CD4-positive, alpha-beta memory T cell (primary cell): Measurements from ENCODE around the gene FAM186B. TPM values are rescaled to one million over a fixed set of nuclear protein-coding genes. Genes with fewer than 3 reads are reported as not detected.

ENCODE experiments used
- CTCF ChIA-PET: fragments of 350-600 bp; sonication (Branson Sonifier 250); formaldehyde crosslinking; loops from one replicate; lab custom pipeline; 2021; ENCODE audit warnings: inconsistent platforms; ENCODE audit not compliant: partially characterized antibody; lab: Charles Lee
- POLR2A ChIA-PET: fragments of 350-600 bp; sonication (Branson Sonifier 250); formaldehyde crosslinking; loops from one replicate; lab custom pipeline; 2021; ENCODE audit not compliant: partially characterized antibody; lab: Charles Lee
- DNase-seq, 5 donors: peaks; one replicate each; pipeline versions ENCODE4 v3.0.0 to v3.0.0-alpha.2; 2020 to 2022; ENCODE audit warnings: mixed read lengths in 1 of 5
- H3K27ac ChIP-seq: one replicate; pipeline ENCODE4 v1.7.0; 2013; ENCODE audit warnings: low read depth, low read length
- H3K27me3 ChIP-seq: 2 replicates; pipeline ENCODE4 v1.7.0; 2013; ENCODE audit warnings: mild to moderate bottlenecking, low read length, moderate library complexity; ENCODE audit not compliant: insufficient read depth
- H3K36me3 ChIP-seq: 2 replicates; pipeline ENCODE4 v1.7.0; 2013; ENCODE audit warnings: mild to moderate bottlenecking, low read length, moderate library complexity; ENCODE audit not compliant: insufficient read depth
- H3K4me1 ChIP-seq: 2 replicates; pipeline ENCODE4 v1.7.0; 2013; ENCODE audit warnings: mild to moderate bottlenecking, low read length, moderate library complexity; ENCODE audit not compliant: insufficient read depth
- H3K4me3 ChIP-seq, 2 donors: one replicate each; pipeline ENCODE4 v1.7.0; 2013; ENCODE audit warnings: low read length in 2 of 2, mild to moderate bottlenecking in 1 of 2
- H3K9me3 ChIP-seq, 2 donors: one replicate each; pipeline ENCODE4 v1.7.0; 2013; ENCODE audit warnings: low read length in 2 of 2, control low read depth in 1 of 2; ENCODE audit not compliant: control insufficient read depth in 1 of 2
- H3K27ac Mint-ChIP-seq, 7 donors: one replicate each; pipeline ENCODE4 v1.8.0; 2020 to 2021; ENCODE audit warnings: mixed read lengths in 7 of 7, mild to moderate bottlenecking in 6 of 7, inconsistent platforms in 3 of 7, moderate library complexity in 3 of 7
- H3K27me3 Mint-ChIP-seq, 2 donors: one replicate each; pipeline ENCODE4 v1.8.0; 2020 to 2021; ENCODE audit warnings: mixed read lengths in 2 of 2
- H3K36me3 Mint-ChIP-seq, 2 donors: one replicate each; pipeline ENCODE4 v1.8.0; 2020 to 2021; ENCODE audit warnings: mixed read lengths in 2 of 2, inconsistent platforms in 1 of 2, mild to moderate bottlenecking in 1 of 2
- H3K4me1 Mint-ChIP-seq, 4 donors: one replicate each; pipeline ENCODE4 v1.8.0; 2020 to 2021; ENCODE audit warnings: mixed read lengths in 4 of 4, mild to moderate bottlenecking in 1 of 4
- H3K4me3 Mint-ChIP-seq, 8 donors: one replicate each; pipeline ENCODE4 v1.8.0; 2020 to 2021; ENCODE audit warnings: mixed read lengths in 8 of 8, mild to moderate bottlenecking in 7 of 8, moderate library complexity in 6 of 8, inconsistent platforms in 3 of 8
- H3K9me3 Mint-ChIP-seq, 8 donors: one replicate each; pipeline ENCODE4 v1.8.0; 2020 to 2021; ENCODE audit warnings: mixed read lengths in 8 of 8, mild to moderate bottlenecking in 5 of 8, inconsistent platforms in 3 of 8, moderate library complexity in 1 of 8
- intact Hi-C: fragments of 100-400 bp; cut with micrococcal nuclease; formaldehyde crosslinking; loops from one replicate; pipeline ENCODE4 v1.15.1; 2023
- polyA plus RNA-seq, 2 donors: library from polyadenylated mRNA; unstranded; fragments of 300-500 nt; fragmentation: Illumina TruSeq; gene quantifications; one replicate each; pipeline ENCODE4 v1.2.3, GENCODE V29; 2021
- total RNA-seq, 2 experiments: library from RNA; stranded (reverse); gene quantifications; one replicate each; pipeline ENCODE4 v1.2.3, GENCODE V29; 2021

The FAM186B gene
- total and polyA plus RNA-seq, 4 experiments from 2014 or later: 0.12 to 0.22 (median 0.15) TPM; not detected in 1

DNA sequence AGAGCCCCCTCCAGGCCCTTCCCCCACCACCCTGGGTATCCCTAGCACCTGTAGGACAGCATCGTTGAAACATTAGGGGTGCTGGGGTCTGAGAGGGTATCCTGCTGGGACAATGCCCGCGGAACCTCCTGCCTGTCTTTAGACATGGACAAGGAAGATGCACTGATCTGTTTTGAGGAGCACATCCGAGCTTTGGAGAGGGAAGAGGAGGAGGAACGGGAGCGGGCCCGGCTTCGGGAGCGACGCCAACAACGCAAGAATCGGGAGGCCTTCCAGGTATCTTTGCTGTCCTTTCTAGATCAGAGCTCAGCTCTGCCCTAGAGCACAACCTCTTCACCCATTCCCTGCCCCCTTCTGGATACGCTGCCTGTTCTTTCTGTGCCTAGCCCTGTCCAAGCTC, 31.1 kb upstream of the FAM186B start:
- Histone ChIP-seq H3K27me3 (no peaks in the 10 kb centered on the region), H3K27ac (no peak overlapping the region), H3K4me3 (no peak overlapping the region), H3K4me1 (peaks cover 8% of the 10 kb centered on the region), H3K36me3 (no peaks in the 10 kb centered on the region), H3K9me3 (no peaks in the 10 kb centered on the region)
- POLR2A ChIA-PET: interaction anchor here (1.0 to 4.9 kb wide), 4 partner anchors 13 to 105 kb away, joined by 3 to 34 read pairs (median 6); partner anchors contain the start of genes FMNL3, PRPF40B and TMBIM6
- CTCF ChIA-PET: interaction anchor here (0.6 to 20.0 kb wide), 24 partner anchors 8 to 206 kb away, joined by 3 to 543 read pairs (median 6); partner anchors contain the start of genes BCDIN3D, FMNL3, PRPF40B and TMBIM6
- Mint-ChIP-seq H3K9me3 (peaks cover 0 to 2% (median 0%) of the 10 kb centered on the region in 8 donors), H3K27me3 (no peaks in the 10 kb centered on the region), H3K27ac (peak overlapping the region in 4 of 7 donors; percentile 6 to 81 (median 42)), H3K4me3 (no peak overlapping the region), H3K36me3 (peaks cover 0 to 12% of the 10 kb centered on the region in 2 donors), H3K4me1 (peaks cover 9 to 13% (median 11%) of the 10 kb centered on the region in 4 donors)
- intact Hi-C loops: loop anchor here (2.0 kb wide), 1 partner anchor 70 kb away; the partner anchor contains the start of gene FMNL3
- no peak for DNase-seq

DNA sequence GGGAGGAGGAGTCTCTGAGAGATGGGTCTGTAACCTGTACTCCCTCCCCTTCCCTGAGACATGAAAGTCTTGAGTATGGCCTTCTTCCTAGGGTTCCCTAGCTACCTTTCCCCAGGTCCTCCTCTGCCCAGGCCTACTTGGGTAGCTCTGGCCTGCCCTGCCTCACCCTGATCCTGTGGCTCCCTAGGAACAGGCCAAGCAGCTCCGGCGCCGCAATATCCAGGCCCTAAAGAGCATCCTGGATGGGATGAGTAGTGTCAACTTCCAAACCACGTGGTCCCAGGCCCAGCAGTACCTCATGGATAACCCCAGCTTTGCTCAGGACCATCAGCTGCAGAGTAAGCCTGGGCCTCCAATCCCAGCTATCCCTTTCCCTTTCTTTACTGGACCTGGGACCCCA, 30.2 kb upstream of the FAM186B start:
- CTCF ChIA-PET: interaction anchor here (1.2 to 20.0 kb wide), 16 partner anchors 8 to 203 kb away, joined by 3 to 543 read pairs (median 6); partner anchors contain the start of genes FMNL3, PRPF40B and TMBIM6

GRCh38 chr12:49635036-49635435, 29.6 kb upstream of the FAM186B start:
- peak overlapping the region in 1 of 7 donors; percentile 63 for H3K27ac Mint-ChIP-seq
- H3K9me3 Mint-ChIP-seq: peaks cover 0 to 2% (median 0%) of the 10 kb centered on the region in 8 donors
- intact Hi-C loops: no loop called here
- Histone ChIP-seq H3K27ac (no peak overlapping the region), H3K27me3 (no peaks in the 10 kb centered on the region), H3K36me3 (no peaks in the 10 kb centered on the region), H3K4me3 (no peak overlapping the region), H3K4me1 (peaks cover 8% of the 10 kb centered on the region), H3K9me3 (no peaks in the 10 kb centered on the region)
- POLR2A ChIA-PET: interaction anchor here (0.8 to 4.9 kb wide), 3 partner anchors 11 to 107 kb away, joined by 3 to 34 read pairs (median 10); partner anchors contain the start of genes FMNL3, PRPF40B and TMBIM6
- CTCF ChIA-PET: interaction anchor here (1.8 to 20.0 kb wide), 9 partner anchors 8 to 143 kb away, joined by 4 to 543 read pairs (median 8); partner anchors contain the start of genes FMNL3, PRPF40B and TMBIM6
- no peak for DNase-seq
- peaks cover 0 to 6% of the 10 kb centered on the region in 2 donors for H3K36me3 Mint-ChIP-seq
- H3K4me3 Mint-ChIP-seq: no peak overlapping the region
- no peaks in the 10 kb centered on the region for H3K27me3 Mint-ChIP-seq
- peaks cover 9 to 13% (median 11%) of the 10 kb centered on the region in 4 donors for H3K4me1 Mint-ChIP-seq

More for the DNA sequence above, 30.2 kb upstream of the FAM186B start:
- Mint-ChIP-seq H3K4me1 (peaks cover 9 to 13% (median 11%) of the 10 kb centered on the region in 4 donors), H3K27me3 (no peaks in the 10 kb centered on the region), H3K4me3 (no peak overlapping the region), H3K9me3 (peaks cover 0 to 2% (median 0%) of the 10 kb centered on the region in 8 donors), H3K27ac (peak overlapping the region in 3 of 7 donors; percentile 48 to 66 (median 53)), H3K36me3 (peaks cover 0 to 10% of the 10 kb centered on the region in 2 donors)
- Histone ChIP-seq H3K9me3 (no peaks in the 10 kb centered on the region), H3K27me3 (no peaks in the 10 kb centered on the region), H3K4me1 (peaks cover 8% of the 10 kb centered on the region), H3K36me3 (no peaks in the 10 kb centered on the region), H3K4me3 (no peak overlapping the region), H3K27ac (no peak overlapping the region)
- intact Hi-C loops: loop anchor here (2.0 kb wide), 1 partner anchor 71 kb away; the partner anchor contains the start of gene FMNL3
- no peak for DNase-seq
- POLR2A ChIA-PET: interaction anchor here (0.8 to 4.9 kb wide), 4 partner anchors 12 to 106 kb away, joined by 3 to 34 read pairs (median 6); partner anchors contain the start of genes FMNL3, PRPF40B and TMBIM6

- DNase-seq: no peak
- Histone ChIP-seq H3K9me3 (no peaks in the 10 kb centered on the region), H3K36me3 (no peaks in the 10 kb centered on the region), H3K4me1 (peaks cover 8% of the 10 kb centered on the region), H3K27me3 (no peaks in the 10 kb centered on the region), H3K27ac (no peak overlapping the region), H3K4me3 (no peak overlapping the region)
- ChIA-PET CTCF (interaction anchor here (1.3 to 20.0 kb wide), 4 partner anchors 9 to 287 kb away, joined by 3 to 543 read pairs (median 18); partner anchors contain the start of genes DNAJC22, FMNL3 and PRPF40B), POLR2A (interaction anchor here (1.0 to 4.9 kb wide), 3 partner anchors 10 to 107 kb away, joined by 3 to 34 read pairs (median 3); partner anchors contain the start of genes FMNL3, PRPF40B and TMBIM6)
- Mint-ChIP-seq H3K27me3 (no peaks in the 10 kb centered on the region), H3K27ac (no peak overlapping the region), H3K9me3 (peaks cover 0 to 2% (median 0%) of the 10 kb centered on the region in 8 donors), H3K4me3 (no peak overlapping the region), H3K4me1 (peaks cover 9 to 13% (median 11%) of the 10 kb centered on the region in 4 donors), H3K36me3 (peaks cover 0 to 1% of the 10 kb centered on the region in 2 donors)
- intact Hi-C loops: no loop called here
Observed at GRCh38 chr12:49633703-49634345, 28.4 kb upstream of the FAM186B start.

GRCh38 chr12:49632986-49633702, 27.7 kb upstream of the FAM186B start:
- no peaks in the 10 kb centered on the region for H3K9me3 ChIP-seq
- no peaks in the 10 kb centered on the region for H3K36me3 ChIP-seq
- POLR2A ChIA-PET: interaction anchor here (1.0 to 4.9 kb wide), 3 partner anchors 9 to 108 kb away, joined by 3 to 34 read pairs (median 3); partner anchors contain the start of genes FMNL3, PRPF40B and TMBIM6
- Mint-ChIP-seq H3K4me1 (peaks cover 9 to 13% (median 11%) of the 10 kb centered on the region in 4 donors), H3K4me3 (no peak overlapping the region), H3K36me3 (peaks cover 0 to 1% of the 10 kb centered on the region in 2 donors), H3K9me3 (peaks cover 0 to 2% (median 0%) of the 10 kb centered on the region in 8 donors), H3K27me3 (no peaks in the 10 kb centered on the region), H3K27ac (peak overlapping the region in 1 of 7 donors; percentile 12)
- CTCF ChIA-PET: interaction anchor here (0.9 to 20.0 kb wide), 5 partner anchors 10 to 286 kb away, joined by 3 to 543 read pairs (median 3); partner anchors contain the start of genes DNAJC22, FMNL3 and TMBIM6
- peaks cover 8% of the 10 kb centered on the region for H3K4me1 ChIP-seq
- no peak overlapping the region for H3K4me3 ChIP-seq
- no peak overlapping the region for H3K27ac ChIP-seq
- intact Hi-C loops: no loop called here
- DNase-seq: no peak
- H3K27me3 ChIP-seq: no peaks in the 10 kb centered on the region

GRCh38 chr12:49632401-49632800, 27.0 kb upstream of the FAM186B start:
- no peak for DNase-seq
- Mint-ChIP-seq H3K36me3 (peaks cover 0 to 1% of the 10 kb centered on the region in 2 donors), H3K4me3 (no peak overlapping the region), H3K9me3 (peaks cover 0 to 2% (median 0%) of the 10 kb centered on the region in 8 donors), H3K4me1 (peaks cover 9 to 13% (median 10%) of the 10 kb centered on the region in 4 donors), H3K27ac (no peak overlapping the region), H3K27me3 (no peaks in the 10 kb centered on the region)
- H3K4me3 ChIP-seq: no peak overlapping the region
- H3K27ac ChIP-seq: no peak overlapping the region
- H3K36me3 ChIP-seq: no peaks in the 10 kb centered on the region
- POLR2A ChIA-PET: interaction anchor here (0.7 to 1.5 kb wide), 3 partner anchors 9 to 75 kb away, joined by 3 to 4 read pairs (median 3); partner anchors contain the start of genes FMNL3 and PRPF40B
- peaks cover 8% of the 10 kb centered on the region for H3K4me1 ChIP-seq
- intact Hi-C loops: no loop called here
- no peaks in the 10 kb centered on the region for H3K27me3 ChIP-seq
- CTCF ChIA-PET: interaction anchor here (0.9 to 1.2 kb wide), 2 partner anchors 66 to 109 kb away, joined by 3 read pairs; partner anchors contain the start of gene TMBIM6
- H3K9me3 ChIP-seq: no peaks in the 10 kb centered on the region
